ENCODE measurements around the gene DNM3.

GRCh38 chr1:172125250-172125649 lies 284.0 kb downstream of the DNM3 start:
- TF ChIP-seq BHLHE40 (IDR thresholded peaks at IDR 0.05; ENCODE audit: borderline replicate concordance) (no peak), SUZ12 (IDR thresholded peaks at IDR 0.05) (no peak), ARNT (IDR thresholded peaks at IDR 0.05) (no peak), TARDBP (IDR thresholded peaks at IDR 0.05) (no peak), FOXA1 (IDR thresholded peaks at IDR 0.05) (no peak), FOXM1 (IDR thresholded peaks at IDR 0.05; ENCODE audit: borderline replicate concordance) (no peak), SP1 (IDR thresholded peaks at IDR 0.05) (no peak), ZNF384 (IDR thresholded peaks at IDR 0.05) (no peak), FOXK2 (IDR thresholded peaks at IDR 0.05) (no peak), NFRKB (IDR thresholded peaks at IDR 0.05) (no peak)
- TF ChIP-seq, protein P1, sequence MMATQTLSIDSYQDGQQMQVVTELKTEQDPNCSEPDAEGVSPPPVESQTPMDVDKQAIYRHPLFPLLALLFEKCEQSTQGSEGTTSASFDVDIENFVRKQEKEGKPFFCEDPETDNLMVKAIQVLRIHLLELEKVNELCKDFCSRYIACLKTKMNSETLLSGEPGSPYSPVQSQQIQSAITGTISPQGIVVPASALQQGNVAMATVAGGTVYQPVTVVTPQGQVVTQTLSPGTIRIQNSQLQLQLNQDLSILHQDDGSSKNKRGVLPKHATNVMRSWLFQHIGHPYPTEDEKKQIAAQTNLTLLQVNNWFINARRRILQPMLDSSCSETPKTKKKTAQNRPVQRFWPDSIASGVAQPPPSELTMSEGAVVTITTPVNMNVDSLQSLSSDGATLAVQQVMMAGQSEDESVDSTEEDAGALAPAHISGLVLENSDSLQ (IDR thresholded peaks at IDR 0.05): no peak
